OCI-M1 (cell line): ENCODE measurements around the gene LCMT2.

ENCODE experiments used
- DNase-seq: peaks from one replicate; lab custom pipeline; 2025; lab: John Stamatoyannopoulos, UW

The LCMT2 gene

GRCh38 chr15:43329960-43330779 is at the start of gene LCMT2:
LCMT2 (minus strand) TSS chr15:43330573; CDS start chr15:43330489, 84 bp downstream.
- peak; percentile 95 for DNase-seq

DNA sequence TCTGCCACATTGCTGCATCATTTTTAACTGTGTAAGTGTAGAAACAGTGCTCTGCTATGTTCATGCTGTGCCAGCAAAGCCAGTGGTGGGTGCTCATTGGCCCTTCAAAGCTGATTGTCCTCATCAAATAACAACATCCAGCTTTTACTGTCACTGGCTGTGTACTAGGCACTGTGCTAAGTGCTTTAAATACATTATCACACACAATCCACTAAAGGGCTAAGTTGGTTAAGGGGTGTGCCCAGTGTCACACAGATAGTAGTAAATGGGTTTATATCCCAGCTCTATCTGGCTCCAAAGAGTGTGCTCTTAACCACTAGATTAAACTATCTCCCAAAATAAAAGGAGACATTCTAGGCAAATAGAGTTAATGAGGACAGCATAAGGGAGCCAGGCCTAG is 48.2 kb upstream of the LCMT2 start:
- no peak for DNase-seq

GRCh38 chr15:43376017-43376705 is 45.8 kb upstream of the LCMT2 start:
- DNase-seq: peak; percentile 42

DNA sequence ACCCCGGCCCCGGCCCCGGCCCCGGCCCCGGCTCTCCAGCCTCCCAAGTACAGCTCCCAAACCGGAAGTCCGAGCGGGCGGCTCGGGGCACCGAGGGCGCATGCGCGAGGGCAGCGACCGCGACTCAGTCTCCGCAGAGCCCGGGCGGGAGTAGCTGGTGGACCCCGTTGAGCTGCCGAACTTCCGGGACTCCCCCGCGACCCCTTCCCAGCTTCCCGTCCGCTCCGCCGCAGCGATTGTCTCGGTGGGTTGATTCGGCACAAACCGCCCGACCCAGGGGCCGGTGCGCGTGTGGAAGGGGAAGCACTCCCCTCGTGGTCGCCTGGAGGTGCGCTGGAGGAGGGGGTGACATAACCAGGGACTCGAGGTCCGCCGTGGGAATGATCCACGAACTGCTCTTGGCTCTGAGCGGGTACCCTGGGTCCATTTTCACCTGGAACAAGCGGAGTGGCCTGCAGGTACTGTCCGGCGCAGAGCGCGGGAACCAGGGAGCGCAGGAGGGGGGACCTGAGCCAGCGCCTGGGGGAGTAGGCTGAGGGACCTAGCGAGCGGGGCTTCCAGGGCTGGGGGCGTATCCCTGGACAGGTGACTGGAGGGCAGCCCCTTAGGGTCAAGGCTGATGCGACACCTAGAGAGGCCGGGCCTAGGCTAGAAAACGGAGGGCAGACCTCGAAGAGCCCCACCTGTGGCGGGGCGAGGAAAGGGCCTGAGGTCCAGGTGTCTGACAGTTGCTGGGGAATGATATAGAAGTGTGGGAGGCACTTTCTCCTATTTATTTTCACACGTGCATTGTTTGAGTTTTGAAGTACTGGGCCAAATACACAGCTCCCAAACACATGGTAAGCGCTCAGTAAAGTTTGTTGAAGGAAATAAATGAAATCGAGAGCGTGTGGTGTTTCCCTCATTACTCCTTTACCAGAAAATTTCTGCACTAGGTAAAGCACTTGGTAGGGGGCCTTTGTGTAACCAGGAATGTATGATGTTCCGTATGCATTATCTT is 40.9 kb upstream of the LCMT2 start, which contains the start of the genes TUBGCP4 and ZSCAN29:
TUBGCP4 (plus strand) TSS at position 127 of the 1,000 bp plus-strand sequence; CDS start at position 381, 254 bp downstream.
ZSCAN29 (minus strand) TSS at position 69 of the 1,000 bp plus-strand sequence. CDS start 1,130 bp downstream, outside the sequence.
- DNase-seq: peak; percentile 92

DNA sequence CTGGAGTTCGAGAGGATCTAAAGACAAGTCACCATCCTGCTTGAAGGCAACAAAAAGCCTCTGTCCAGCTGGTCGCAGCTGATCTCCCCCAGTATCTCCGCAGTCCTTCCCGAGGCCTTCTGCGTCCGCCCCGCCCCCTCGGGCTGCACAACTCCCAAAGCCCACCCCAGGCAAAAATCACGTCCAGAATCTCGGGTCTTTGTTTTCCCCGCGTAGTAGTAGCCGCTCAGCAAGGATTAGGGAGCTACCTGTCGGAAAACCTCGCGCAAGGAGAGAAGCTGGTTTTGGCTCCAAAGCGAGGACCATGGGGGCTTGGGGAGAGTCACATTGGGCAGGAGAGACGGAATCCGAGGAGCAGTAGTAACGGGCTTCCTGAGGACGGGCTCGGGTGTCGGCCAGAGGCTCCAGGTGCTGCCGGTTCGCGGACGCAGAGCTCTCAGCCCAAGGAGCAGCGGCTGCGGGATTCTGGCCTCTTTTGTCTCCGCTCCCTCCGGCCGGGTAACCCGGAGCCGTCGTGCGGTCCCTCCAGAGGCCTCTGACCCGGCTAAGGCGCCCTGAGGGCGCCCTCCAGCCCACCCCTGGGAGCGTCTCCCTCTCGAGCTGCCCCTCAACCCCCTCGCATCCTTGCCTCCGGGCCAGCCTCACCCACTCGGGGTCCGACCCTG is 40.1 kb upstream of the LCMT2 start:
- peak; percentile 56 for DNase-seq

DNA sequence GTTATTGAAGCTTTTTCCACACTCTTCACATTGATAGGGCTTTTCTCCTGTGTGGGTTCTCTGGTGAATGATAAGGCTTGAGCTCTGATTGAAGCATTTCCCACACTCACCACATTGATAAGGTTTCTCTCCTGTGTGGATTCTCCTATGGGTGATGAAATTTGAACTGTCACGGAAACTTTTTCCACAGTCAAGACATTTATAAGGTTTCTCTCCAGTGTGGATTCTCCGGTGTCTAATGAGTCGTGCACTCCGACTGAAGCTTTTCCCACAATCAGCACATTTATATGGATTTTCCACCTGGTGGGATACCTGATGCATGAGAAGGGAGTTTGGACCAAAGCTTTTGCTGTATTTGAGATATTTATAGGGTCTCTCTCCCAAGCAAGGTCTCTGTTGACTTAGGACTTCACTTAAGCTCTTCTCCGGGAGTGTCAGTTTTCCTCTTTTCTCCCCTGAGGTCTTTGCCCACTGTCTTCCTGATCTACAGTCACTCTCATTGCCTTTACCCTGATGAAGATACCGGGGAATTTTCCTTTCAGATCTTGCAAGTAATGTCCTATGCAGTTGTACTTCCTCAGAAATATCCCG is 31.0 kb upstream of the LCMT2 start:
- DNase-seq: peak; percentile 6

- no peak for DNase-seq
Observed at GRCh38 chr15:43360821-43361220, 30.4 kb upstream of the LCMT2 start.

DNA sequence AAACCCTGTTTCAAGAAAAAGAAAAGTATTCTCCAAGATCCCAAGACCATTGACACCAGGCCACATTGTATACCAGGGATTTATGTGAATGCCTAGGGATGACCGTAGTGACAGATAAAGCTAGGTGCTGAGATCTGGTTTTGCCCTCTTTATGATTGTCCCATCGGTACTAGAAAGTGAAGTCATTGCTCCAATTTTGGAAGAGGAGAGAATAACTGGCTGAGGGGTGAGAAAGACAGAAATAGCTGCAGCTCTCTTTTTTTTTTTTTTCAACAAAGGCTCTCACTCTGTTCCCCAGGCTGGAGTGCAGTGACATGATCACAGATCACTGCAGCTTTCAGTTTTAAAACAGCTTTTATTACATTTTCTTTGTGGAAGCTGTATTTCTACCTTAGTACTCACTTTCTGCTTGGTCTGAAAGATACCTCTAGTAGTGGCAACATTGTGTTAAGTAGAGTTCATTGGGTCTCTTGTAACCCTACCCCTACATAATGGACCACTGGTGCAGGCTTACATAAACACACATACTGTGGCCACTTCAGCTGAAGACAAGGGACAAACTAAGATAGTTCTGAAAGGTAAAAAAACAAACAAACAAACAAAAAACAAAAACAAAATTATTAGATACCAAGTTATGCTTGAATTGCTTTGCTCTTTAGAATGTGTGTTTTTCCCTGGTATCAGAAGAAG is 22.5 kb upstream of the LCMT2 start:
- DNase-seq: no peak

DNA sequence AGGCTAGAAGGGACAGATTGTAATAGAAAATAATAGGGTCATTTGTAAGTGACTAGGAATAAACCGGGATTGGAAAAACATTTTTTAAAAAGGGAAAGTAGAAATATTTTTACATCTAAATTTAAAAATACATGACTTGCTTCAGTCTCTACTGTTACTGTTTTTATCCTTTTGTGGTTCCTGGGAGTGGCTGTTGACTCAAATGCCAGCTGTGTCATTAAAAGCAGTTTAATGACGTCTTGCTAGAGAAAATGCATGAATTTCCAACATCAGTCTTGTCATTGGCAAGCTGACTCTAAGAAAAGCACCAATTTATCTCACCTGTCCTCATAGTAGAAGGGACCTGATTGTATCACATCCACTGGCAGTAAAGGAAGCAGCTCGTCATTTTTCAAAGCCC is 16.7 kb upstream of the LCMT2 start:
- DNase-seq: no peak

DNA sequence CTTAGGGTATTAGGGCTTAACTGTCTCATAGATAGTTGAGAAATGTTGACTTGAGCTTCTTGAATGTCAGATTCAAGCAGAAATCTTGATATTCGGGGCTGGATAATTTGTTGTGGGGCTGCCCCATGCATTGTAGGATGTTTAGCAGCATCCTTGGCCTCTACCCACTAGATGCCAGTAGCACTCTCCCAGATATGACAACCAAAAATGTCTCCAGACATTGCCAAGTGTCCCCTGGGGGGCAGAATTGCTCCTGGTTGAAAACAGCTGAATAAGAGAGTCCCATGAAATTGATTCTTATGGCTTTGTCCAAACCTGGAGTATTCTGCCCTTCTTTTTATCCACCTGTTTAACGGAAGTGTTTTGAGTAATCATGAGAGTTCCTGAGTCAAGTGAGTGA is 15.9 kb upstream of the LCMT2 start:
- peak; percentile 32 for DNase-seq

DNA sequence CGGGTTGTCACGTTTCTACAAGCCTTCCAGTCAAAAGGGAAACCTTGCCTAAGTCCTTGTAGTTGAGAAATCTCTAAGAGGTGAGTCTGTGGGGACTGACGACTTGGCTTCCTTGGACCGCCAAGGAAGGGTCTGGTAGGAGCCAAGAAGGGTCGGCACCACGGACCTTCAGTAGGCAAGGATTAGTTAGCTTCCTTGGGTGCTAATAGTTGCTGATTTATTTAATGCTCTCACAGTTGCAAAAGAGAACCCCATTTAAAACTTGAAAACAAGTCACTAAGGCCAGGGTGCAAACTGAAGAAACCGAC is 361 bp upstream of the LCMT2 start:
- no peak for DNase-seq

DNA sequence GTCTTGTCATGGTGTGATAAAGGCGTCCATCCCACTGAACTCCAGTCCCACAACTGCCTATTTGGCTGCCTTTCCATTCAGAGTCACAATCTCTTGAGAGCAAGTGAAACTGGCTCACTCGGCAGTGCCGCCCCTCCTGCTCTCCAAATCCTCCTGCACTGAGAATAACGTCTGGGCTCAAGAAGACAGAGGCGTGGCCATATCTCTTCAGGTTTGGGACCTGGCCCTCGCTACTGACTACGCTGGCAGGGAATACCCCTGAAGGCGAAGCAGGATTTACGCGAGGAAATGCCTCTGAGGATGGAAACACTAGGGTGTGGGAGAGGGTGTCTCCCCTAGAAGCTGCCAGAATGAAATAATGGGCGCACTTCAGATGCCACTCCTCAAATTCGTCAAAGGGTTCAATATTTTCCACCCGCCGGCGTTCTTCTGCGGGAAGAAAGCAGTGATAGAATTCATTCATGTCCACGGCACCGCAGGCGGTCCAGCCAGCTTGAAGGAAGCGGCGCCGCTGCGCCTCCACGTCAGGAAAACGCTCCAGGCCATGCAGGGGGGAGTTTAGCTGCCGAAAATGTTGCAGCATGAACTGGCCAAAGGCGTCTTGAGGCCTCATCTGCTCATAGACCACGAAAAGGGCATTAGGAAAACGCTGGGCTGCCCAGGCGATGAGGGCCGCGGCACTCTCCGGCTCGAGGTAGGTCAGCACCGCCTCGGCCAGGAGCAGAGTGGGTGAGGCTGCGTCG is 985 bp downstream of the LCMT2 start:
- DNase-seq: peak; percentile 61

DNA sequence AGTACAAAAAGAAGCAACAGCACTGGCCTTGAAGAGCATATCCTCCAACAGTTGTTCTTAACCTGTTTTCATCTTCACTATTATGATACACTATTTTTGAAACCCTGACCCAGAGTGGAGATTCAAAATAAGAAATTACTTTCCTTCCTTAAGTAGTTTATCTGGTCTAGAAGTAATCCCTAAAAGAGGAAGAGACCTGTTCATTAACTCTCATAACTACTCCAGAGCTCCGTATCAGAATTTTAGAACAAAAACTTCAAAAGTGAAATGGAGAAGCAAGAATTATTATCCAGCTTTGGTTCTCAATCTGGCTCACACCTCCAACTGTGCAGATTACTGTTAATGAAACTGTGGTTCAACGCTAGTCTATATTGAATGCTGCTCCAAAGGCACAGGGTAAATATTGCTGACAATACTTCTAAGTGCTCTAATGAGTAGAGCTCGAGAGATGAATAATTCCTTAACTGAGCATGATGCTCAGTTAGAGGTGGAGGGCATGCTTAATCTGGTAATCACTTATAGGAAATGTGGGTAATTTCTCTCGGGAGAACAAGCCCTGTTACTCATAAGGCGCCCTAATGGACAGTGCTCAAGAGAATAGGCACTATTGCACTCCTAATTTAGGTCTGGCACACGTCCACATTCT is 5.2 kb downstream of the LCMT2 start:
- DNase-seq: peak; percentile 29

DNA sequence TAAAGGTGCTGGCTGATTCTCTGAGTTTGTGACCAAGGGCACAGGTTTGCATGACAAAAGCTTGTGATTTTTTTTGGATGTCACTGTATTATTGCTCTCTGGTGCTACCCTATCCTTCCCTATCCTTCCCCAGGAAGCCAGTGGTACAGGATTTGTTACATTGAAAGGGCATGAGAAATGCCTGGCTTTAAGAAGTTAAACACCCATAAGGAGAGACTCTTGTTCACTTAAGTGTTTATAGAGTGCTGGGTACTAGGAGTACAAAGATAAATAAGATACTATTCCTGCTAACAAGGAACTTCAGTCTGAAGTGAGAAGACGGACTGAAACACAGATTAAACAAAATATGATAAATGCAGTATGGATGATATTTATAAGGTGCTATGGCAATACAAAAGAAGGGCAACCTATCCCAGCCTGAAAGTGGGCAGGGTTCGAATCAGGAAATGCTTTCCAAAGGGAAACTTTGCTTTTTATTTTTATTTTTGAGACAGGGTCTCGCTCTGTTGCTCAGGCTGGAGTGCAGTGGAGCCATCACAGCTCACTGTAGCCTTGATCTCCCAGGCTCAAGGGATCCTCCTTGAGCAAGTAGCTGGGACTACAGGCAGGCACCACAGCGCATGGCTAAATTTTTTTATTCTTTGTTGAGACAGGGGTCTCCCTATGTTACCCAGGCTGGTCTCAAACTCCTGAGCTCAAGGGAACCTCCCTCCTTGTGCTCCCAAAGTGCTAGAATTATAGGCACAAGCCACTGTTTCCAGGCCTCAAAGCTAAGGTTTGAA is 11.2 kb downstream of the LCMT2 start:
- DNase-seq: no peak

GRCh38 chr15:43317566-43318184 is 12.7 kb downstream of the LCMT2 start:
- DNase-seq: no peak

GRCh38 chr15:43316971-43317346 is 13.4 kb downstream of the LCMT2 start:
- DNase-seq: no peak

DNA sequence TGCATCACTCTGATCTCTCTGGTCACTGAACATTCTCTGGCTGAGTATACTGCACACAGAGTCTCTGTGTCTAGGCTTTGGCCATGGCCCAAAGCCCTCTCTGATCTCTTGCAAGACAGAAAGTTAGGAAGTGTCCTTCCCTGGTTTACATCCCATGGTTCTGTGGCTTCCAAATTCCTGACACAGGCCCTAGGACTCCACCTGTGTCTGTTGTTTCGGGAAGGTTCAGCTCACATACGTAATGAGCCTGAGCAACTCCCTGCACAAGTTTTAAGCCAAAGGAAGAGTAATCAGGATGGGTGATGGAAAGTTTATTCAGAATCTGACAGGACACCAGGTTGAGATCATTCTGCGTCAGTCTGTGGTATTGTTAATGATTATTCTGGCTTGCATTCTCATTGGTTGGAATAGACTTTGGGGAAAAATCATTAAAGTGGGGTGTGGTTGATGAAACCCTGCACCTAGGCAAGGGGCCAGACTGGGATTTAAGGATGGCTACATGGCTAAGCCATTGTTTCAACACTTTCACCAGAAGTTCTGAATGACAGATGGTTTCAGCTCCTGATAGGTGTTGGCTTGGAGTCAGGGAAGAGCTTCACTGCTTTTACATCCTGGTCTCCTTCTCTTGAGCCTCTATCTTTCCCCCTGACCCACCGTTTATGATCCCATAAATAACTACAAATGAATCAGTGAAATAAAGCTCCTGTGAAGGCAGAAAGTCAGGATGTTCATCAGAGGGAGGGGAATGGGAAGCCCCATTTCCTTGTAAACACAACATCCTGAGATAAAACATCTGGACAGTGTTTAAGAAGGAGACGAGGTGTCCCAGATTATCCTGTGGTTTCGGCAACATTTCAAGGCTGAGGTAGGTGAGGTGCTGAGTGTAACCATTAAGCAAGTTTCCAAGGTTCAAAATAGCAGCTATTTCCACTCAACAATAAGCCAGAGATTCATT is 14.1 kb downstream of the LCMT2 start:
- no peak for DNase-seq
